ENCODE data around the gene MAX.

The MAX gene

DNA sequence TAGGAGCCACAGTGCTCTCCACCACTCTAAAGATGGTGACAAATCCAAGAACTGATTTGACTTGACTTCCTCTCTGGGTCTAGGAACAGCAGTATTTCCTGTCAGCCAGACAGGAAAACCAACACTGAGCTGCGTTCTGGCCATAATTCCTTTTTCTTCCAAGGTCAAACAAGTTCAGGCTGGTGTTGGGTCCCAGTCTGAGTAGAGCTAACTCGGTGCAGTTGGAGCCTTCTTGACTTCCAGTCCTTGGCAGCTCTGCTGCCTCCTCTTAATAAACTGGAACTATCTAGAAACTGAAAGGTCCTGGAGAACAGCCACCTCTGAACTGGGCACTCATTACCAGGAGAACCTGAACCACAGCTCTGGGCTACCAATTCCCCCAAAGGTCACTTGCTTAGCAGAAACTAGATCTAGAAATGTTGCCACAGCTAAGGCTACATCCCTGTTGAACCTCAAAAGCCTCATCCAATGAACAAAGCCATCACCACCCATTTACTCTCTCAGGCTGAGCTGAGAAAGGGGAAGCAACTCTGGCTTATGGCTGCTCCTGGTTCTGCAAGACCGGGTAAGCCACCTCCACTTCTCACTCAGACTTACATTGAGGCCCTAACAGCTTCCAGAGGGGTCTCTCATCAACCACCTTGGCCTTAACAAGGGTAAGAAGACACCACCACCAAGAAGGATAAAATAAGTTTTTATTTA lies 27.7 kb downstream of the MAX start:
- no peak for DNase-seq

DNA sequence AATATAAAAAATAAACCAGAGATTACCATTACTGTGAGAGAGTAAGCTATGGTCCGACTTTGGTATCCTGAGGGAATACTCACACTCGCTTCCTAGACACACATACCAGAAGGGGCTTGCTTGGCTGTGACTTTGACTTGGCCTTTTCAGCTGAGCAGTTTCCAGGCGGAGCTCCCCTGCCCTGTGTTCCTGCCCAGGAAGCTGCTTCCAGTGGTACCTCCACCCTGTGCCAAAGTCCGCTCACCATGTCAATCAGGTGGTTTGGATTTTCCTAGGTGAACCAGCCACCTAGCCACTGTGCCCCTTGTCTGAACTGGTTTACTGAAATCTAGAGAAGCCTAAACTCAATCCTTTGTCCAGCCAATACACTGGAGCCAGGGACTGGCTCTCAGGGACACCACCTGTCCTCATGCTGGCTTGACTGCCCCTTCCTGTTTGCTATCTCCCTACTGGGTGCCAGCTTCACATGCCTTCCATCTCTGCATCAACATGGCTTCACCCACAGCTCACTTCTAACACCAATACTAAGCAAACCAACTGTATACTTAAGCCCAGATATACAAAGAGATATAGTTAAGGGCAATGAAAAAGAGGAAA lies 28.6 kb downstream of the MAX start:
- no peak for DNase-seq

DNA sequence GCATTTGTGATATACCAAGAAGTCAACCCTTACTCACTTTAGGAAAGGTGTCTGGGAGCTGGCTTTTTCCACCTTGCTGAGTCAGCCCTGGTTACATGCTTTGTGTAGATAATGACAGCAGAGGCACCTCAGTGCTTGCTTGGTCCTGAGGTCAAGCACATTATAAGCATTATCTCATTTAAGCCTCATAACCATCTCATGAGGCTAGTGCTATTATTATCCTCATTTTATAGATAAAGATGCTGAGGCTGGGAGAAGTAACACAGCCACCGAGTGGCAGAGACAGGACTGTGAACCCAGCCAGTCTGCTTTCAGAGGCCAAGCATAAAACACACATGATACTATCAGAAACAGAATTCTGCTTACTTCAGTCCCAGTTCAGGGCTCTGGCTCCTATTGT lies 29.4 kb downstream of the MAX start:
- no peak for DNase-seq

DNA sequence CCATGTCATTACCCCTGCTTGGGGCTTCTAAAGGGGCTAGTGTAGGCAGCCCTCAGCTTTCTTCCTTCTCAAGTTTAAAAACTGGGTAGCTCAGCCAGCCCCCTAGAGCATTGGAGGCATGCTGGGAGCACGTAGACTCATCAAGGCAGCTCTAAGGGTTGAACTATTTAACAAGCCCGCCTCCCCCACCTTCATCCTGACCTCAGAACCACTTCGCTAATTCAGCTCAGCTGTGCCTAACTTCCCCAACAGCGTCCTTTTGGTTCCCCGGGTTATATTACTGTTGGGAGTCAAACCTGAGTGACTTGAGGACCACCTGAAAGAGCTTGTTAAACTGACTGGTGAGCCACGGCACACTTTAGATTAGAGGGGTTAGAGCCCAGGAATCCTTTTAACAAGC lies 30.1 kb downstream of the MAX start:
- no peak for DNase-seq

- no peak for DNase-seq
Measured at GRCh38 chr14:65071544-65071943, 30.8 kb downstream of the MAX start.

GRCh38 chr14:65070471-65070976 lies 31.8 kb downstream of the MAX start:
- DNase-seq: no peak

GRCh38 chr14:65069874-65070413 lies 32.4 kb downstream of the MAX start:
- no peak for DNase-seq

GRCh38 chr14:65065719-65066118 lies 36.6 kb downstream of the MAX start:
- no peak for DNase-seq

DNA sequence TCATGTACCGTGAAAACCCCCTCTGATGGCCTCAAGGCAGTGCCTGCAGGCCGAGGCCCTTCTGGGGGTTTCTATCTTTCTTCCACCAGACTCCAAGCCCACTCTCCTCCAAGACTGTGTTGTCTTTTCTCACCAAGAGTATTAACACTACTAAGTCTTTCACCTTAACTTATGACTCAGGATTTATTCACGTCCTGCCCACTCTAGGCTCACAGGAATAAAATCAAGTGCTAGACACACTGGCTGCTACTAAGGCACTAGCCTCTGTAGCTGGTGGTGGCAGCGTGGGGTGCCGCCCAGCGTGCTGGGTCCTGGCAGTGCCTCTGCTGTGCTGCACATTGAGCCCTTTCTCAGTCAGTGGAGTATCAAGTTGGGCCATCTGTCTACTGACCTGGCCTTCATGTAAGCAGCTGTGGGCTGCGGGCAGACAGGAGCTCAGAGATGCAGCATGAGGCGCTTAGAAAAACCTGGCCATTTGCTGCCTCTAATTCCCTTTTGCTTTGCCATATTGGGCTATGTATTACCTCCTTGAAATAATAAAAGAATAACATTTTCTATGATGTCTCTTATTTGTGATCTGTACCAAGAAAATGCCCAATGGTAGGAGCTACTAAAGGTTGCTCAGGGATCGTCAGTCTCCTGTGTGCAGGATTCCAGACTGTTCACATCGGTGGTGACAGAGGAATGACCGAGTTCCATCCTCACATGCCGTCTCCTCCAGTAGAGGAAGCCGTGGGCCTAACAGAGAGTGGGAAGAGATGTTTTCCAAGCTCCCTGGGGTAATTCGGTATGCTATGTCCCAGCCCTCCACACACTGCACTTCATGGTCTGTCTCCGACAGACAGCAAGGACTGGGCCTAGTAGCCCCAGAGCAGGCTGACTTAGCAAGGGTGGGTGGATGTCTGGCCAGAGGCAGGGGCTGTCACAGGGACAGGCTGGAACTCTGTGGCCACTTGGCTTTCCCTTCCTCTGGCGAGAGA lies 39.9 kb downstream of the MAX start:
- no peak for DNase-seq

GRCh38 chr14:65057695-65058094 lies 44.6 kb downstream of the MAX start:
- no peak for DNase-seq

GRCh38 chr14:65054471-65055085 lies 47.7 kb downstream of the MAX start:
- DNase-seq: no peak

DNA sequence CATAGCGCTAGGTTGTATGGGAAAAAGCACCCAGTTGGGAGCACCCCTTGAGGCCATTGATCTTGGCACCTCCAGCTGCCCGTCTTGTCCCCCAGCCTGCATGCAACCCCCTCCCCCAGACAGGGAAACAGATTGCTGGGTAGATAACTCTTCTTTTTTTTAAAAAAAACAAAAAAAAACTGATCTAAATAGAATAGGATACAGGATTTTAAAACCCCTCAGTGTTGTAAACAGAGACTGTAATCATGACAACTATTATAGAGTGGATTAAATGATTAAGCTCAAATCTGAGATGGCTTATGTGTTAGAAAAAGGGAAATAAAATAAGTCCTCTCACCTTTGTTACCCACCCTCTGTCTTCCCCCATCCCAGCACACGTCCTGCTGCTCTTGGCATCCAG lies 48.9 kb downstream of the MAX start:
- no peak for DNase-seq

GRCh38 chr14:65052832-65053231 lies 49.5 kb downstream of the MAX start:
- no peak for DNase-seq

DNA sequence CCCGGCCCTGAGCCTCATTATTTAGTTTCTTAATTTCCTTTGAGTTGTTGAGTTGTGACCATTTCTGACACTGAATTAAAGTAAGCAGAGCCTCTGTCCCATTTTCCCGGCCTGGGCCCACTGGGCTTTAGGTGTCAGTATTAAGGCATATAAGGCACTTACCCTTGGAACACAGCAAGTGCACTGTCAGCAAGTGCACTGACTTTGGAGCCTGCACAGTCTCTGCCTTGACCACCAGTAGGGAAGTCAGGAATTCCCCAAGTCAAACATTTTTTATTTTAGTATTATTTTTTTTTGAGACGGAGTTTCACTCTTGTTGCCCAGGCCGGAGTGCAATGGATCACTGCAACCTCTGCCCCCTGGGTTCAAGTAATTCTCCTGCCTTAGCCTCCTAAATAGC lies 56.6 kb downstream of the MAX start:
- DNase-seq: no peak

GRCh38 chr14:65045006-65045405 lies 57.3 kb downstream of the MAX start:
- no peak for DNase-seq

DNA sequence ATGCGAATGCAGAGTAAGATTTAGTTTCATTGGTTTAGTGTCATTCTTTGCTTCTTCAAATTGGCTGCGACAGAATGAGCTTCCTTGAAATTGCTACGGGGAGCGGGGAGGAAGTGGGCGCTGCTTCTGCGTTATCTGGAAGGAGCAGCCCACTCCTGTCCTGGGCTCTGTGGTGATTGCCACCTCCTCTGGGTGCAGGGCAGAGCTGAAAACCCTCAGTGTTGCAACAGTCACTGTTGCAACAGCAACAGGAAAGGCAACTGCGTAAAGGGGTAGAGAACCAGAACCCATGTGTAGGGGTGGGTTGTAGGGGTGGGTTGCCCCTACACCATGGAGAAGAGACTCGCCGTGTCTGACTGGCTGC lies 57.7 kb downstream of the MAX start:
- DNase-seq: no peak

DNA sequence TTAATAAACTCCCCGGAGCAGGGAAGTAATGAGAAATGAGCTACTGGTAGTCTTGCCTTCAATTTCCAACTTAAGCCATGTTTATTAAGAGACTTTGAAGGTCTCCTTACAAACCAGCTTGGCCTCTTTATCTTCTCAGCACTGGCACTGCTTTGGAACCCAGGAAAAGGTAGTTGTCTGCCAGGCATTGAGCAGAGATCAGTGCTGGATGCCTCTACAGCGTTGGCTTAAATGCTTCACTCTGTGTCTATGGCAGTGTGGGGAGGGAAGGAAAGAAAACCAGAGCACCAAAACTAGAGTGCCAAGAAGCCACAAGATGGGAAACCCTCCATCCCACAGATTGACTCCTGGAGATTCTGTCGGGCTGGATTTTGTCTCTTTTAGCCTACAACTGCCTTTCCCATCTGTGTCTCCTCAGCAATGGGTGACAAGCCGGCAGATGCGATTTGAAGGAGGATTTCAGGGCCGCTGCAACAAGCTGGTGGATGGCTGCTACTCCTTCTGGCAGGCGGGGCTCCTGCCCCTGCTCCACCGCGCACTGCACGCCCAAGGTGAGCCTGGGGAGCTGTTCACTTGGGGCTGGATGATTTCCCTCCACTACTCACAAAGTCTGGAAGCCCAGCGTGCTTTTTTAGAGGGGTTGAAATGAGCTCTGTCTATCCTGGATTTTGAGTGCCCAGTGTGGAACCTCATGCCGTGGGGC lies 58.3 kb downstream of the MAX start:
- no peak for DNase-seq

DNA sequence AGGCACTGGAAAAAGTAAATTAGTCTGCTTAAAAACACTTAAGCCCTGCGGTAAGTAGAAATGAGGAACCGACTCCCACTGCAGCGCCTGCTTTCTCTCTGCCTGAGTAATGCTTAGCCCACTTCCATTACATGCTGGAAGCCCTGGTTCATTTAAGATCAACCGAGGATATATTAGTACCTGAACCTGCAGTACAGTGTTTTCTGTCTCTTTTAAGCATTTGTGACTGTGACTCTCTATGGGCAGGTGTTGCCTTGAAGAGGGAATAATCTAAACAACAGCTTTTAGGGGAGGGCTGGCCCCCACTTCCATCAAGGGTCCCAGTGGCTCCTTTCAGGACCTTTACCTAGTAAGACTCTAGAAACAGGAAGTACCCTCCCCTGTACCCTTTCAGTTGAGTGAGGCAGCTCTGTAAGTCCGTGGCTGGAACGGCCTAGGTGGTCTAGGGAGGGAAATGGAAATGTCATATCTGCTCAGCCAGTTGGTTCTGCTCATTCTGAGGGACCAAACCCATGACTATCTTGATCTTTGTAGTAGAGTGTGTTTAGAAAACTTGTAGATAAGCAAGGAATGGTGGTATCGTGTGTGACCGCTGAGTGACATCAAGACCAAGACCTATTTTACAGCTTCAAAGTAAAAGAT lies 59.5 kb downstream of the MAX start:
- no peak for DNase-seq

- DNase-seq: no peak
Measured at GRCh38 chr14:65042296-65042695, 60.0 kb downstream of the MAX start.

- no peak for DNase-seq
Measured at GRCh38 chr14:65041434-65041915, 60.8 kb downstream of the MAX start.
